ENCODE measurements around the gene C6orf89. TPM values are rescaled to one million over a fixed set of nuclear protein-coding genes. Genes with fewer than 3 reads are reported as not detected.
A peak's percentile ranks its signal among the peaks of the same experiment; 100 is the strongest.

The C6orf89 gene
- total and polyA plus RNA-seq, 3 experiments from 2014 or later: 37.4 to 51.6 (median 40.0) TPM

DNA sequence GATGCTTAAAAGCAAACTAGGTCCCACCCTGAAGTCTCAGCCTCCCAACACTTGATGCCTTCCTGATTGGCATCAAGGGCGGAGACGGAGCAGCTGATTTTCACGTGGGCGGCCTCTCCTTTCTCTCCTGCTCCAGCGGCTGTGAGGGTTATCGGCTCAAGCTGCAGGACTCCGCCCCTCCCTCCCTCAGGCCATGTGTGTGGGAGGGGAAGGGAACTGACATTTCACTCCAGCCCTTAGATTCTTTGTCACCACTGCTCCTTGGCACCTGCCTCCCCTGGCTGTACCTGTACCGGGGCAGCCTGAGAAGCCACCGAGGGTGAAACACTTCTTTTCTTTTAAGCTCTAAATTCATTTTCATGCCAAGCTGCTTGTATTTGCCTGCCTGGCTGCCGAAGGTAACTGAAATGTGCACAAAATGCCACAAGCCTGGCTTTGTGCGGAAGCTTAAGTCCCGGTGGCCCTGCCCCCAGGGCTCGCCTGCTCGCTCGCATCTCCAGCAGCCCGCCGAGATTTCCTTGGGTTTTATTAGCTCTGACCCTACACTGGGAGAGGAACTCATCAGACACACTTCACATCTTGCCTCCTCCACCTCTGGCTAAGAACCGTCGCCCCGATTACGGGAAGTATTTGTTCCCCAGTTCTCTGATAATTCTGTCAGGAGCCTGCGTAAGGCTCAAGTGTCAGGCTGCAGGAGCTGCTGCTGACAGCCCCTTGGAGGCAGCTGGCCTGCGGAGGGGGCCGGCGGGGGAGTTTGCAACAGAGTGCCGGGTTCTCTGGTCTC is 36.9 kb upstream of the C6orf89 start:
- H3K27ac ChIP-seq (ENCODE audit: low read depth, low read length): no peak overlapping the region
- Mint-ChIP-seq H3K36me3 (peaks cover 18 to 26% (median 24%) of the 10 kb centered on the region in 3 donors), H3K9me3 (peaks cover 8 to 26% (median 13%) of the 10 kb centered on the region in 5 donors), H3K4me3 (no peak overlapping the region), H3K4me1 (no peaks in the 10 kb centered on the region), H3K27me3 (peaks cover 0 to 4% of the 10 kb centered on the region in 2 donors), H3K27ac (no peak overlapping the region)
- no peak for DNase-seq
- peaks cover 9% of the 10 kb centered on the region for H3K9me3 ChIP-seq (ENCODE audit: low read length)
- ChIA-PET CTCF (interaction anchor here (1.0 to 1.4 kb wide), 4 partner anchors 25 to 322 kb away, joined by 3 to 4 read pairs (median 4); partner anchors contain the start of gene PPIL1), POLR2A (no interaction called here)
- no peaks in the 10 kb centered on the region for H3K4me1 ChIP-seq (ENCODE audit: insufficient read depth, low read length)
- H3K4me3 ChIP-seq (ENCODE audit: low read length): no peak overlapping the region
- H3K27me3 ChIP-seq (ENCODE audit: insufficient read depth, low read length, poor library complexity, severe bottlenecking): no peaks in the 10 kb centered on the region
- peaks cover 4% of the 10 kb centered on the region for H3K36me3 ChIP-seq (ENCODE audit: insufficient read depth, low read length)

DNA sequence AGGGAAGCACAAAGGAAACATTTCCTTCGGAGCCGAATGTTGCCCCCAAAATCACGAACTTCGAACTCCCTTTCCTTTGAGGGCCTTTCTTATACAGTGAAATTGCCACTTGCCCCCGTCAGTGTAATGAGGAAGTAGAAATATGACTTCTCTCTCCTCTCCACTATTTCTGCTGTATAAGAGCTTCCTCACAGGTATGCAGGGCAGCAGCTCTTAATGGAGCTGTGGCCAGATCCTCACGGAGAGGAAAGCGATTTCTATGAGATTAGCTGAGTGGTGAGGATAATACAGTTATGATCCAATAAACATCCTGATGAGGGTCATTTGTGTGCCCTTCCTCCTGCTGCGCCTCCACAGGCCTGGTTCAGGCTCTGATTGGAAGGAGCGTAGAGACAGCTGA is 35.7 kb upstream of the C6orf89 start:
- peaks cover 4% of the 10 kb centered on the region for H3K36me3 ChIP-seq (ENCODE audit: insufficient read depth, low read length)
- H3K27ac ChIP-seq (ENCODE audit: low read depth, low read length): no peak overlapping the region
- no peak overlapping the region for H3K27ac Mint-ChIP-seq
- peaks cover 9% of the 10 kb centered on the region for H3K9me3 ChIP-seq (ENCODE audit: low read length)
- H3K4me1 ChIP-seq (ENCODE audit: insufficient read depth, low read length): no peaks in the 10 kb centered on the region
- POLR2A ChIA-PET: no interaction called here
- no peaks in the 10 kb centered on the region for H3K4me1 Mint-ChIP-seq
- no peak overlapping the region for H3K4me3 ChIP-seq (ENCODE audit: low read length)
- peaks cover 8 to 26% (median 13%) of the 10 kb centered on the region in 5 donors for H3K9me3 Mint-ChIP-seq
- peaks cover 0 to 4% of the 10 kb centered on the region in 2 donors for H3K27me3 Mint-ChIP-seq
- peaks cover 24 to 36% (median 24%) of the 10 kb centered on the region in 3 donors for H3K36me3 Mint-ChIP-seq
- no peak for DNase-seq
- CTCF ChIA-PET: interaction anchor here (0.6 to 2.0 kb wide), 6 partner anchors 19 to 321 kb away, joined by 3 to 7 read pairs (median 4); partner anchors contain the start of gene PPIL1
- H3K27me3 ChIP-seq (ENCODE audit: insufficient read depth, low read length, poor library complexity, severe bottlenecking): no peaks in the 10 kb centered on the region
- H3K4me3 Mint-ChIP-seq: no peak overlapping the region

DNA sequence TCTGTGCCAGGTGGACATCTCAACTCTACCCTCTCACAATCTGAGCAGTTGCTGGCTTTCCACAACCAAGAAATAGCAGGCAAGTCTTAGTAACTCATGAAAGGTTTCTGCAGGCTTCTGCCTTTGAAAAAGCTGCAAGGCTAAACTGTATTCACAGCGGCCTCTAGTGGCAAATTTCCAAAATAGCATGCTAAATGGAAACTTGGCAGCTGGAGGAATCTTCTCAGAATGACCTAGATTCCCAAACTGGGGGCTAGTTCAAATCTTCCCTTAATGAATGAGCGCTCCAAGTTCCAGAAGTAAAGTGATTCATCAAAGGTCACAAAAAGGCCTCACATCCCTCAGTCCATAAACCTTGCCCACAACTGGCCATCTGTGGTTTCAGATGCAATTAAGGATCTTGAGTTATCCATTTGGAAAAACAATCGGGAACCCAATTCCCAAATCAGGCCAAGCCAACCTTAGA is 34.6 kb upstream of the C6orf89 start:
- ChIA-PET CTCF (interaction anchor here (0.6 to 2.6 kb wide), 7 partner anchors 14 to 88 kb away, joined by 3 to 8 read pairs (median 4); no protein-coding TSS in a partner anchor), POLR2A (no interaction called here)
- H3K27me3 ChIP-seq (ENCODE audit: insufficient read depth, low read length, poor library complexity, severe bottlenecking): no peaks in the 10 kb centered on the region
- Mint-ChIP-seq H3K36me3 (peaks cover 24 to 48% (median 26%) of the 10 kb centered on the region in 3 donors), H3K4me1 (no peaks in the 10 kb centered on the region), H3K9me3 (peaks cover 8 to 26% (median 13%) of the 10 kb centered on the region in 5 donors), H3K4me3 (no peak overlapping the region), H3K27me3 (peaks cover 0 to 2% of the 10 kb centered on the region in 2 donors), H3K27ac (no peak overlapping the region)
- DNase-seq: peak in 2 of 5 donors; percentile 15 to 31
- H3K36me3 ChIP-seq (ENCODE audit: insufficient read depth, low read length): peaks cover 14% of the 10 kb centered on the region
- no peak overlapping the region for H3K27ac ChIP-seq (ENCODE audit: low read depth, low read length)
- H3K4me1 ChIP-seq (ENCODE audit: insufficient read depth, low read length): no peaks in the 10 kb centered on the region
- H3K4me3 ChIP-seq (ENCODE audit: low read length): no peak overlapping the region
- peaks cover 9% of the 10 kb centered on the region for H3K9me3 ChIP-seq (ENCODE audit: low read length)

DNA sequence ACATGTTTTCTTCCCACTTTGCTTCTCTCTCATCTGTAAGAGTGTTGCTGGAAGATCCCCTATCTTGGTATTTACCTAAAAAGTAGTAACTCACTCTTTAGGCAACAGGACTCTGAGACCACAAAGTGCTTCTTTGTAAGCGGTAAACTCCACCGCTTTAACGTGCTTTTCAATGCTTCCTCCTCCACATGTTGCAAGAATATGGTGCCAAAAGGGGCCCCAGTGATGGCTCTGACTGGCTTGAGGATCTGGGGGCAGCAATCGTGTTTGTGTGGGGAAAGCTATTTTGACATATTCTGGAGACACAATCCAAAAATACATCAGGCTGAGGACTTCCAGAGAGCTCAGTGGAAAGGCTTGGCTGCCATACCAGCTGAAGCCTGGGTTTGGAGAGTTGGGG is 34.1 kb upstream of the C6orf89 start:
- Histone ChIP-seq H3K4me3 (ENCODE audit: low read length) (no peak overlapping the region), H3K4me1 (ENCODE audit: insufficient read depth, low read length) (no peaks in the 10 kb centered on the region), H3K27me3 (ENCODE audit: insufficient read depth, low read length, poor library complexity, severe bottlenecking) (no peaks in the 10 kb centered on the region), H3K36me3 (ENCODE audit: insufficient read depth, low read length) (peaks cover 14% of the 10 kb centered on the region), H3K27ac (ENCODE audit: low read depth, low read length) (no peak overlapping the region), H3K9me3 (ENCODE audit: low read length) (peaks cover 9% of the 10 kb centered on the region)
- Mint-ChIP-seq H3K4me1 (no peaks in the 10 kb centered on the region), H3K9me3 (peaks cover 8 to 26% (median 13%) of the 10 kb centered on the region in 5 donors), H3K4me3 (no peak overlapping the region), H3K36me3 (peaks cover 24 to 53% (median 28%) of the 10 kb centered on the region in 3 donors), H3K27ac (peak overlapping the region in 1 of 8 donors; percentile 19), H3K27me3 (peaks cover 0 to 2% of the 10 kb centered on the region in 2 donors)
- DNase-seq: no peak
- ChIA-PET CTCF (interaction anchor here (0.6 to 2.6 kb wide), 6 partner anchors 13 to 86 kb away, joined by 3 to 8 read pairs (median 4); no protein-coding TSS in a partner anchor), POLR2A (no interaction called here)

GRCh38 chr6:36852481-36853147 is 33.1 kb upstream of the C6orf89 start:
- no peaks in the 10 kb centered on the region for H3K4me1 ChIP-seq (ENCODE audit: insufficient read depth, low read length)
- CTCF ChIA-PET: interaction anchor here (1.4 to 2.6 kb wide), 4 partner anchors 19 to 166 kb away, joined by 3 to 8 read pairs (median 4); no protein-coding TSS in a partner anchor
- Mint-ChIP-seq H3K36me3 (peaks cover 24 to 59% (median 29%) of the 10 kb centered on the region in 3 donors), H3K9me3 (peaks cover 8 to 26% (median 13%) of the 10 kb centered on the region in 5 donors), H3K4me1 (no peaks in the 10 kb centered on the region), H3K4me3 (no peak overlapping the region), H3K27me3 (peaks cover 0 to 2% of the 10 kb centered on the region in 2 donors), H3K27ac (peak overlapping the region in 2 of 8 donors; percentile 58 to 91)
- no peak for DNase-seq
- no peak overlapping the region for H3K4me3 ChIP-seq (ENCODE audit: low read length)
- H3K36me3 ChIP-seq (ENCODE audit: insufficient read depth, low read length): peaks cover 14% of the 10 kb centered on the region
- POLR2A ChIA-PET: no interaction called here
- H3K27me3 ChIP-seq (ENCODE audit: insufficient read depth, low read length, poor library complexity, severe bottlenecking): no peaks in the 10 kb centered on the region
- peaks cover 9% of the 10 kb centered on the region for H3K9me3 ChIP-seq (ENCODE audit: low read length)
- H3K27ac ChIP-seq (ENCODE audit: low read depth, low read length): no peak overlapping the region

- POLR2A ChIA-PET: no interaction called here
- Histone ChIP-seq H3K27ac (ENCODE audit: low read depth, low read length) (no peak overlapping the region), H3K9me3 (ENCODE audit: low read length) (peaks cover 9% of the 10 kb centered on the region), H3K36me3 (ENCODE audit: insufficient read depth, low read length) (peaks cover 14% of the 10 kb centered on the region), H3K4me3 (ENCODE audit: low read length) (no peak overlapping the region), H3K27me3 (ENCODE audit: insufficient read depth, low read length, poor library complexity, severe bottlenecking) (no peaks in the 10 kb centered on the region), H3K4me1 (ENCODE audit: insufficient read depth, low read length) (no peaks in the 10 kb centered on the region)
- Mint-ChIP-seq H3K27ac (peak overlapping the region in 1 of 8 donors; percentile 58), H3K4me3 (no peak overlapping the region), H3K9me3 (peaks cover 8 to 26% (median 13%) of the 10 kb centered on the region in 5 donors), H3K4me1 (no peaks in the 10 kb centered on the region), H3K27me3 (peaks cover 0 to 2% of the 10 kb centered on the region in 2 donors), H3K36me3 (peaks cover 24 to 63% (median 29%) of the 10 kb centered on the region in 3 donors)
- CTCF ChIA-PET: interaction anchor here (1.4 to 2.6 kb wide), 4 partner anchors 19 to 165 kb away, joined by 3 to 8 read pairs (median 4); no protein-coding TSS in a partner anchor
- DNase-seq: no peak
These were observed 32.4 kb upstream of the C6orf89 start for GRCh38 chr6:36853325-36853724.

DNA sequence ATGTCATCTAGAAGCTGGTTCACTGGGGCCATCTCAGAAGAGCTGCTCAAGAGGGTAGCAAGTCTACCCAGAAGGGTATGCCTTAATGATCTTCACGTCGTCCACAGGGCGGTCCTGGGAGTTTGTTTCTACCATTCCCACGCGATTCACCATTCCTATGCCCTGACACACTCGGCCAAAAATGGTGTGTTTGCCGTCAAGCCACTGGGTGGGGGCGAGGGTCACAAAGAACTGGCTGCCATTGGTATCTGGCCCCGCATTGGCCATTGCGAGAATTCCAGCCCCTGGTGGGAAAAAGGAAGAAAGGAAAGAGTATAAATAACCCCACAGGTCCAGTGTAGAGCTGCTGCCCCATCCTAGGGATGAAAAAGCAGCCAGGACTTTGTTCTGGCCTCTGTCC is 30.0 kb upstream of the C6orf89 start:
- Histone ChIP-seq H3K9me3 (ENCODE audit: low read length) (peaks cover 3% of the 10 kb centered on the region), H3K4me3 (ENCODE audit: low read length) (no peak overlapping the region), H3K27ac (ENCODE audit: low read depth, low read length) (no peak overlapping the region), H3K4me1 (ENCODE audit: insufficient read depth, low read length) (no peaks in the 10 kb centered on the region), H3K27me3 (ENCODE audit: insufficient read depth, low read length, poor library complexity, severe bottlenecking) (no peaks in the 10 kb centered on the region), H3K36me3 (ENCODE audit: insufficient read depth, low read length) (peaks cover 14% of the 10 kb centered on the region)
- Mint-ChIP-seq H3K9me3 (peaks cover 5 to 10% (median 6%) of the 10 kb centered on the region in 5 donors), H3K36me3 (peaks cover 7 to 75% (median 27%) of the 10 kb centered on the region in 3 donors), H3K27me3 (peaks cover 0 to 2% of the 10 kb centered on the region in 2 donors), H3K4me1 (peaks cover 0 to 4% (median 3%) of the 10 kb centered on the region in 3 donors), H3K4me3 (no peak overlapping the region), H3K27ac (no peak overlapping the region)
- CTCF ChIA-PET: no interaction called here
- DNase-seq: no peak
- POLR2A ChIA-PET: no interaction called here

Data from CD8-positive, alpha-beta memory T cell (primary cell).